ENCODE measurements around the gene RPTOR.
"Not testable (repeated sequence)": the region's sequence is repeated elsewhere in the genome, so short reads cannot be mapped to it uniquely, and the experiment has no call there.

The RPTOR gene

DNA sequence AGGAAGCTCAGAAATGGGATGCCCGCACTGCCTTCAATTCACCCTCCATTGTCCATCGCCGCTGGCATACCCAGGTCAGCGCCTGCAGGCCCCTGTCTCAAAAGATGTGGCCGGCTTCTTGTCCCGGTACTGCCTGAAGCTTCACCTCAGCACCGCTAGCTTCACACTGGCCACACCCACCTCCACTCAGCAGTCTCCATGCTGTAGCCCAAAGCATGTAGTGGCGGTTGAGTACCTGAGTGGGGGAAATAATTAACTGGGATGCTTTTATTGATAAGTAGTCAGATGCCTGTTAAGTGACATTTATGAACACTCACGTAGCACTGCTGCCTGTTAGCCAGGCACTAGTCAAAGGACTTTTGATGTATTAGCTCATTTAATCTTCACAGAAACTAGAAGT is 143.2 kb downstream of the RPTOR start:
- no peak for FAIRE-seq
- no peak for TF ChIP-seq POLR2A (IDR thresholded peaks at IDR 0.05; ENCODE audit: low read depth, low read length)
- DNase-seq (ENCODE audit: insufficient read length, low spot score) = no peak

DNA sequence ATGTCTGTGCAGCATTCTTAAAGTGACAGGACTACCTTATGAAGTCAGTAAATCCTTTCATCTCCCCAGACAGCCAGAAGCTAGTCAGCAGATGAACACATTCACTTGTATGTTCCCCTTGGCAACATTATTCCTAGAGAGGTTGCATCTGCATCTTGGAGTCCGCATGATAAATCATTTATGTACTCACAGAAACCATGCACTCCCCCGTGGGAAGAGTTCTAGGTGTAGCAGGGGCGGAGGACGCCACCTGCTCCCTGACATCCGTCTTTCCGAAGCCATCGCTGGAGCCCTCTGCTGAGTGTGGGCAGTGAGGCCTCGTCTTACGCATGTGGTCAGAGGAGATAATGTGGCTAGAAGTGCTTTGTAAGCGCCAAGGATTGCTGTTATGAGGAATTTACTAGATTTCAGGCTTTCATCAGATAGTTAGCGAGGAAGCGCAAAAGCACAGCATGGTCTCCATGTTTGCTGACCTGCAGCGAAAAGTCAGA is 144.5 kb downstream of the RPTOR start:
- TF ChIP-seq POLR2A (IDR thresholded peaks at IDR 0.05; ENCODE audit: low read depth, low read length) = no peak
- DNase-seq (ENCODE audit: insufficient read length, low spot score) = no peak
- FAIRE-seq = no peak

DNA sequence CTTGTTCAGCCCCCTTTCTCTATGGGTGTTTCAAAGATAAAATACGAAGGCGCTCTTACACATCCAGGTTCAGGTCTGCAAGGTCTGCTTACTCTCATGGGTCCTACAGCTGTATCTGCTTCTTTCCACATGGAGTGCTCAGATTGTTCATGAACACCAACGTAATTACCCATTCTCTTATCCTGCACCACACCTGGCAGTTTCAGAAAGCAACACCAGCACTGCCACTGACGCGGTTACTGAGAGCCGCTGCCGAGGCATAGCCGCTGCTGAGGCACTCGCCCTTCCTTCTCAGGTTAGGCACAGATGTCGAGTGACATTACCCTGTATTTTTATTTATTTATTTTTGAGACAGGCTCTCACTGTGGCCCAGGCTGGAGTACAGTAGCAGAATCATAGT is 147.1 kb downstream of the RPTOR start:
- no peak for TF ChIP-seq POLR2A (IDR thresholded peaks at IDR 0.05; ENCODE audit: low read depth, low read length)
- DNase-seq (ENCODE audit: insufficient read length, low spot score) (no peak), FAIRE-seq (no peak)

DNA sequence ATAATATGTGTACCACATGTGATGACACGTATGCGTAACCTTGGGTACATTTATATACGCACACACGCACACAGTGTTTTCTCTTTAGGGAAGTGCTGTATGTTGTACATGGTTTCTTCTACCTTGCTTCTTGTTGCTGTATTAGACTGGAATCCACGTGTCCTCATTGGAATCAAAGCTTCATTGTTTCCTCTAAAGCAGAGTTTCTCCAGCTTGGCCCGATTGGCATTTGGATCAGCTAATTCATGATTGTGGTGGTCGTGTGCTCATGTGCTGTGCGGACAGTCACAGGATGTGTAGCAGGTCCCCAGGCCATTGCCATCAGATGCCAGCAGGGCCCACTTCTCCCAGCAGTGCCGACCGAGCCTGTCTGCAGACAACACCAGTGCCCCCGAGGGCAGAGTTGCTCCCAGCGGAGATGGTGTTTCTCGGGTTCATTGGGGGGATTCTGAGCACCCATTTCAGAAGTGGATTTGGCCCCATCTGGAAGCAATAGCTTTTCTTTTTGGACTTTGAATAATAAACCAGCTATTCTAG is 148.4 kb downstream of the RPTOR start:
- FAIRE-seq (no peak), DNase-seq (ENCODE audit: insufficient read length, low spot score) (no peak)
- no peak for TF ChIP-seq POLR2A (IDR thresholded peaks at IDR 0.05; ENCODE audit: low read depth, low read length)

DNA sequence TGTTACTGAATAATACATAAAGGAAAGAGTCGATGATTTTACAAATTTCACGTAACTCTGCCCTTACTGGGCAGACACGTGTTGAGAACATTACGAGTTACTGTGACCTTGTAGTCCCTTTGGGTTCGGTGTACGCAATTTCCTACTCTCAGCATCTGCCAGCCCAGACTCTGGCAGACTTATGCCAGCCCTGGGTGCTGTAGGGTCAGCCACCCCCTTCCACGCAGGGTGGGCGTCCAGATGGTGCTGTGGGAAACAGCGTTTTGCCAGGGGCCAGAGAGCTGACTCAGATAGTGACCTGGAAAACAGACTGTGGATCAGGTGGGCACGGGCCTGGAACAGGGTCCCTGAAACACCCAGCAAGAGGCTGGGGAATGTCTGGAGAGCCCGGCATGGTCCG is 148.9 kb downstream of the RPTOR start:
- no peak for TF ChIP-seq POLR2A (IDR thresholded peaks at IDR 0.05; ENCODE audit: low read depth, low read length)
- DNase-seq (ENCODE audit: insufficient read length, low spot score) = no peak
- FAIRE-seq = no peak

DNA sequence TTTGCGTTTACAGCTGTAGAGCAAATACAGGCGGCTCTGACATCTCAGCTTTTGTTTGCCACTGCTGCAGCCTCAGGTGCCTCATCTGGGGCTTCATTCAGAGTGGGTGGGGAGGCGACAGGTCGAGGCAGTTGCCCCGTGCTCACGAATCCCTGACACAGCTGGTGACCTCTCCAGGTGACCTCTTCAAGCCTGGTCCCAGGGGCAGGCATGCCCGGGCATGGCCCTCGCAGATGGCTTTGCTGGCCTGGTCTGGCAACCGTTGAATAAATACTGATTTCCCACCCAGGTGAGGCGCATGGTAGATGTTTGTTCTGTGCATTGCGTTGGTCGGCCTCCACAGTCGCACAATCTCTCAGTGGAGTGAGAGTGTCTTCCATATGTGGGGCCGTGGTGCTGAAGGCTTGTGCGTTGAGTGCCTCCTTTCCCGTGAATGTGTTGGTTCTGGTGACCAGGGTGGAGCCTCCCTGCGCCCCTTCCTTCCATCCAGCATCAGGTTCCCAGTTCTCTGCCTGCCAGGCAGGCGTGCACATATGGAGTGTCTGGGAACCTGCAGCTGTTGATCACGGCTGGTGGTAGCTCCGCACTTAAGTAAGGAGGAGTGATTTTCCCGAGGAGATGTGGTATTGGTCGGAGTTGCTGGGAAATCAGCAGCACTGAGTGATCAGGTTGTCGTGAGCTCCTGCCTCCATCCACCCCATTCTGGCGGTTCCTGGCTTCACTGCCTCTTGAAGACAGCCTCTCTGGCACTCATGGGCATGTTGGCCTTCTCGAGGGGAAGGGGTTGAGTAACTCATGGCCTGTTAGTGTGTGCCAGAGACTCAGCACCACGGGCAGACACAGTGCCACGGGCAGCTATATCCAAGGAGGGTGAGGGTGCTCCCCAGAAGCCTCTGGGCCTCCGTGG is 149.7 kb downstream of the RPTOR start:
- DNase-seq (ENCODE audit: insufficient read length, low spot score) (no peak), FAIRE-seq (no peak)

DNA sequence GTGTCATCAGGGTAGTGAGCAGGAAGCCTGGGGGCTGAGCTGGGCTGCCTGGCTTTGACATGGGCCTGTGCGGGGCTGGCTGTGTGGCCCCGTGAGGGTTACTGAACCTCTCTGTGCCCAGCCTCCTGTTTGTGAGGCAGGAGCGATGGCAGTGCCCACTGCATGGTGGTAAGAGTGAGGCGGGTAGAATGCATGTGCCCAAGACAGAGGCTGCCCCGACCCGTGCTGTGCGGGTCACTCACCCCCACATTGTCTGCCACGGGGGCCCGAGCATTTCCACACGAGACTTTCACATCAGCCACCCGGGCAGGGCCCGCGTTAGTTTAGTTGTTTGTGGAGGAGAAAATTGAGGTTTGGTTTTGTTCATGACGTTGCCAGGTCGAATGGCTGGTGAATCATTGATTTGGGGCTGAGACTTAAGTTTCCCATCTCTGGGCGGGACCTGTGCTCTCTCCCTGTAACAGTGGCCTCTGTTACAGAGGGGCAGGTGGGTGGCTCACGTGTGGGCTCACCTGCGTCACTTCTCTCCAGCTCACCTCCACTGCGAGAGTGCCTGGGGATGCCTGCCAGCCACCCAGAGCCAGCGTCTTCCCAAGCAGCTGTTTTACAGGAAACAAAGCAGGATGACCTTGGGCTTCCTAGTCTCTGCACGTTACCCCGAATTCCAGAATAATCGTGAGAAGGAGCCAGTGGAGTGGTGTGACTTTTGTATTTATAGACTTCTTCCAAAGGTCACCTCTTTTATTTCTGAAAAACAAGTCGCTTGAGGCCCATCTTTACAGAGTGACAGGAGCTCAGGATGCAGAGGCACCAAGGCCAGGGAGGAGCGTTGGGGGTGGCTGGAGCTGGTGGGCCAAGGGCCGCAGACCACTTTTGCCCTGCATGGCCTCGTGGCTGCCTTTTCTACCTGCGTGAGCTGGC is 150.6 kb downstream of the RPTOR start:
- no peak for DNase-seq (ENCODE audit: insufficient read length, low spot score)
- FAIRE-seq = no peak
- TF ChIP-seq POLR2A (IDR thresholded peaks at IDR 0.05; ENCODE audit: low read depth, low read length) = no peak

More for the DNA sequence above, 149.7 kb downstream of the RPTOR start:
- TF ChIP-seq POLR2A (IDR thresholded peaks at IDR 0.05; ENCODE audit: low read depth, low read length) = no peak

DNA sequence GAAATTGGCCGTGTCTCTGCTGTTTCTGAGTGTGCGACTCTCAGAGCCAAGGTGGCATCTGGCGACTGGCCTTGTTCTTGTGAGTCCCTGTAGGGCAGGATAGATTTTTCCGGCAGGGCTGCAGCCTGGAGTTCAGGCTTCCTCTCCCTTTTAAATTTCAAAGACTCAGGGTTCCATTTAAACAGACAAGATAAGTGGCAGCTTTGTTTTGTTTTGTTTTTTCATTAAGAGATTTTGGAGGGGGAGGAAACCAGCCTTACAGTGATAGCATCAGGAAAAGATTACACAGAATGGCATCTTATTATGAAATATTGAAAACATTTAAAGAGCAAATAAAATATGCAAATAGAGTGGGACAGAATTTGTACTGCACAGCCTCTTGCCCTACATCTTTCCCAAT is 151.3 kb downstream of the RPTOR start:
- TF ChIP-seq POLR2A (IDR thresholded peaks at IDR 0.05; ENCODE audit: low read depth, low read length) = no peak
- no peak for FAIRE-seq
- no peak for DNase-seq (ENCODE audit: insufficient read length, low spot score)

DNA sequence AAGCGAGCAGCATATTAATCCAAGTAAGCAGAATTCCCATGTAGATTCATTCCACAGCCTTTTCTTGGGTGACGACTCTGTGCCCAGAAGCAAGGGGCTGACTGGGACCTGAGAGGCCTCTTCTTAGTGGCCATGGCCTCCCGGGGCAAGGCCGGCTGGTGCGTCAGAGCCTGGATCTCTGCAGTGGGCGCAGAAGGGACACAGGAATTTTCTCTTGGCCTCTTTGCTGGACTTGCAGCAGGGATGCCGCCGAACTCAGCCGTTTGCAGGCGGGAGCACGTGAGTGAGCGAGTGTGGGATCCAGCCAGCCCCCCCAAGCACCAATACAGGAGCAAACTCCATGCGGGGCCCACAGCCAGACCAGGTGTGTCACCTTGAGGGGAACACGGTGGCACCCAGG is 151.8 kb downstream of the RPTOR start:
- DNase-seq (ENCODE audit: insufficient read length, low spot score) (no peak), FAIRE-seq (no peak)
- TF ChIP-seq POLR2A (IDR thresholded peaks at IDR 0.05; ENCODE audit: low read depth, low read length) = no peak

DNA sequence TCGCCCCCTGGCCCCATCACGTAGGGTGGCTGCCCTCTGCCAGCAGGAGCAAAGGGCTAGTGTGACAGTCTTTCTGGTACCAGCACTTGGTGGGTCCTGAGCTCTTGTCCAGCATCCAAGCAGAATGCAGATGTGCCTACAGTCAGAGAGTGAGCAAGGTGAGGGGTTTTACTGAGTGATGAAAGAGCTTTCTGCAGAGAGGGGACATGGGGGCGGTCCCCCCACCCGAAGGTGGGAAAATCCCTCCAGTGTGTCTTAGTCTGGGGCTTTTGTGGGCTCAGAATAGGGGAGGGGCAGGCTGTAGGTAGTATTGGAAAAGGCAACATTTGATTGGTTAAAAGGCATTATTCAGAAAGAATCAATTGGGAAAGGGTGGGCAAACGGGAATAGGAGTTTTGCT is 152.3 kb downstream of the RPTOR start:
- DNase-seq (ENCODE audit: insufficient read length, low spot score) (no peak), FAIRE-seq (no peak)
- TF ChIP-seq POLR2A (IDR thresholded peaks at IDR 0.05; ENCODE audit: low read depth, low read length) = no peak

DNA sequence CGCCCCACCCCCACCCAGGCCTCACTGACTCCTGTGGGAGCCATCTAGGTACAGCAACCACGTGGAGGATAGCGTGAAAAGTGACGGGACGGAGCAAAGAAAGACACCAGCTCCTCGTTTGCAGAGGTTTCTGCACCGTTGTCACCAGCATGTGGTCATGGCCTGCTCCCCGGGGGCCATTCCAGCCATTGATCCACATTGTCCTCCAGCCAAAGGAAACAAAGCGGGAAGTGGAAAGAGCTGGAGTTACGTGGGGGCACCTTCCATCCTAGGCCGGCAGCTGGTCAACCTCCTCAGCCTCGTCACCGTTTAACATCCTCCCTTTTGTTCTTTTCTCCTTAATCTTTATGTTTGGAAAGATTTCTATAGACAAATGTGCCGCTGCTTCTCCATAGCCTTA is 153.7 kb downstream of the RPTOR start:
- TF ChIP-seq POLR2A (IDR thresholded peaks at IDR 0.05; ENCODE audit: low read depth, low read length) = no peak
- FAIRE-seq (no peak), DNase-seq (ENCODE audit: insufficient read length, low spot score) (no peak)

DNA sequence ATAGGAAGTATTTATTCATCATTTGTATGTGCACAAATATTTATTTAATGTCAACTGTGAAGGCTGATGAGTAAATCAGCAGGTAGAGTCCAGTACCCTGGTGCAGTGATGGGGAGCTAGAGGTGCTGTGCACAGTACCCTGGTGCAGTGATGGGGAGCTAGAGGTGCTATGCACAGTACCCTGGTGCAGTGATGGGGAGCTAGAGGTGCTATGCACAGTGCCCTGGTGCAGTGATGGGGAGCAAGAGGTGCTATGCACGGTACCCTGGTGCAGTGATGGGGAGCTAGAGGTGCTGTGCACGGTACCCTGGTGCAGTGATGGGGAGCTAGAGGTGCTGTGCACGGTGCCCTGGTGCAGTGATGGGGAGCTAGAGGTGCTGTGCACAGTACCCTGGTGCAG is 154.6 kb downstream of the RPTOR start:
- FAIRE-seq; DNase-seq (ENCODE audit: insufficient read length, low spot score): not testable (repeated sequence)

DNA sequence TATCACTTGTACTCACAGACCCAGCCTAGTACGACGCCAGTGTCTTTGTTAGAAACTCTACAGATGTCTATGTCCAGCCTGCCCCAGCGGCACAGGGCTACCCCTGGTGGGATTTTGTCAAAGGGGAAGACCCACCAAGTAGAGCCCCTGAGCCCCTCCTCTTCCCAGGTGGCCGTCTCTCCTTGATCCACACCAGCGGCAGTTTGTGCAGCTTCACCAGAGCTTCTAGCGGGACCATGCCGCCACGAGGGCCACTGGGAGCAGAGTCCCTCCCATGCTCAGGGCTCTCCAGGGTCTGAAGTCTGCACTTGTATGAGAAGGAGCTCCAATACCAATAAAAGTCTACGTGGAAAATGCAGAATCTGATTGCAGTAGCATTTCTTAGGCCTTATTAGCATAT is 157.1 kb downstream of the RPTOR start:
- FAIRE-seq (no peak), DNase-seq (ENCODE audit: insufficient read length, low spot score) (no peak)
- TF ChIP-seq POLR2A (IDR thresholded peaks at IDR 0.05; ENCODE audit: low read depth, low read length) = no peak
